ENCODE results near the gene GLT1D1.

DNA sequence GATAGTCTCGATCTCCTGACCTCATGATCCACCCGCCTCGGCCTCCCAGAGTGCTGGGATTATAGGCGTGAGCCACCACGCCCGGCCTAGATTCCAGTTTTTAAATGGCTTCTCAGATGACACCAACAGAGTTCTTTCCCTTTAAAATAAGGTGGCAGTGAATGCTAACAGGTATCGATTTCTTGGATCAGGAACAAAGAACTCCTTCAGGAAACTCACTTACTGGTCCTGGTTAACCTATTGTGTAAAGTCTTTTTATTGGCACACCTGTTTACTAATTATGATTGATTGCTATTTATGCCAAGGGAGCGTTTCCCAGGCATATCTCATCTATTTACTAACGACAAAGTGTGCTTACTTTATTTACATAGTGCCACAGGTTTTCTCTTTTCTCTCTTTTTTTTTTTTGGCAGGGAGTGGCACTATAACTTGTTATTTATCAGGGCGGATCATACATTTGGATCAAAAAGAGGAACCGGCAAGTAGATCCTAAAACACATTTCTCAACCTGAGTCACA, 89.7 kb downstream of the GLT1D1 start:
- TF ChIP-seq POLR2A (IDR thresholded peaks at IDR 0.05; ENCODE audit: low read length) (no peak), GATA1 (IDR thresholded peaks at IDR 0.05; ENCODE audit: low read depth, low read length) (no peak)

Data from erythroblast (primary cell).